ENCODE measurements around the gene MAD2L1.

The MAD2L1 gene

DNA sequence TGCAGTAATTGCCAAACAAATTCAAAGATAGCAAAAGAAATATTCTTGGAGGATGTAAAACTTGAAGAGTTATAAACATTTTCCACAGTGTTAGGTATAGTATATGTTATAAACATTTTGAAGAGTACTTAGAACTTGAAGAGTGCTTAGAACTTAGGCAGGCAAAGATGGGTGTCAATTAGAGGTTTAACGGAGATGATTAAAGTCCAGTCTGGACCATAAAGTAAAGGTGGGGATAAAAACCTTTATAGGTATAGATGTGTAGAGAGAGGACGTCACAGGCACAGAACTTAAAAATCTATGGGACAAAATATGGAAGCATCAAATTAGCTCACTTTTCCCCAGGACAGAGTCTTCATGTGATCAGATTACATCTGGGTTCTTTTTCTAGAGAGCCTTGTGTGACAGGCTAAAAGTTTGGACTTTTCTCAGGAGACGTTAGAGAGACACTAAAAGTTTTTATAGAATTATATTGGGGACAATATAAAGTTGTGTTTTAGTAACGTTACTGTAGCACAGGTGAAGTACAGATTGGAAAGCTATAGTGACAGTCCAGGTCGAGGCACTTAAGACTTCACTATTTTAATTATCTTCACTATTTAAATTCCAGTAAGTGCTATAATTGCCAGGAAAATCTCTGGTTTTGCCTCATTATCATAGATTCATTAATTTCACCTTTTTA, 13.3 kb upstream of the MAD2L1 start:
- TF ChIP-seq, protein P1, sequence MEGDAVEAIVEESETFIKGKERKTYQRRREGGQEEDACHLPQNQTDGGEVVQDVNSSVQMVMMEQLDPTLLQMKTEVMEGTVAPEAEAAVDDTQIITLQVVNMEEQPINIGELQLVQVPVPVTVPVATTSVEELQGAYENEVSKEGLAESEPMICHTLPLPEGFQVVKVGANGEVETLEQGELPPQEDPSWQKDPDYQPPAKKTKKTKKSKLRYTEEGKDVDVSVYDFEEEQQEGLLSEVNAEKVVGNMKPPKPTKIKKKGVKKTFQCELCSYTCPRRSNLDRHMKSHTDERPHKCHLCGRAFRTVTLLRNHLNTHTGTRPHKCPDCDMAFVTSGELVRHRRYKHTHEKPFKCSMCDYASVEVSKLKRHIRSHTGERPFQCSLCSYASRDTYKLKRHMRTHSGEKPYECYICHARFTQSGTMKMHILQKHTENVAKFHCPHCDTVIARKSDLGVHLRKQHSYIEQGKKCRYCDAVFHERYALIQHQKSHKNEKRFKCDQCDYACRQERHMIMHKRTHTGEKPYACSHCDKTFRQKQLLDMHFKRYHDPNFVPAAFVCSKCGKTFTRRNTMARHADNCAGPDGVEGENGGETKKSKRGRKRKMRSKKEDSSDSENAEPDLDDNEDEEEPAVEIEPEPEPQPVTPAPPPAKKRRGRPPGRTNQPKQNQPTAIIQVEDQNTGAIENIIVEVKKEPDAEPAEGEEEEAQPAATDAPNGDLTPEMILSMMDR (conservative IDR thresholded peaks at IDR 0.05; ENCODE audit: low read depth, low read length): no peak
- no peak overlapping the region for H3K4me2 ChIP-seq
- H3K27ac ChIP-seq: no peak overlapping the region
- H3K36me3 ChIP-seq (ENCODE audit: insufficient read depth): no peaks in the 10 kb centered on the region
- H3K27me3 ChIP-seq (ENCODE audit: insufficient read depth, low read depth): no peaks in the 10 kb centered on the region
- H3K9ac ChIP-seq: no peak overlapping the region
- no peaks in the 10 kb centered on the region for H3K79me2 ChIP-seq (ENCODE audit: insufficient read depth, low read depth)
- no peak overlapping the region for H2AFZ ChIP-seq (ENCODE audit: low read depth)
- no peaks in the 10 kb centered on the region for H3K4me1 ChIP-seq (ENCODE audit: low read depth, poor library complexity, severe bottlenecking)
- H3K4me3 ChIP-seq (IDR thresholded peaks at IDR 0.05; ENCODE audit: insufficient read depth, low read depth, low read length): no peak overlapping the region
- no peaks in the 10 kb centered on the region for H4K20me1 ChIP-seq (ENCODE audit: insufficient read depth)

DNA sequence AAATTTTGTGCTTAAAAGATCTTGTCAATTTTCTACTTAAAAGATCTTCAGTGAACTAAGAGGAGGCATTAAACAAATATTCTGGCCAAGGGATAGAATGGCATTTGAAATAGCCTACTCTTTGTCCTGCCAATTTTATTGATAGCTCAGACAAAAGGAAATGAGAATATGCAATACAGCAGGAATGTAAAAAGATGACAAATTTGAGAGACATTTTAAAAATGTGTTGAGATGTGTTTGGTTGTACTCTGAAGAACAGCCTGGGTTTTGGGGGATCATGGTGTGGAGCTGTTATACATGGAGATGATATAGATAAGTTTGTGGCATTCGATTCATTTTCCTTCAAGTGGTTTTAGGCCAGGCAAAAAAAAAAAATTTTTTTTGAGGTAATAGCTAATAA, 11.6 kb upstream of the MAD2L1 start:
- Histone ChIP-seq H3K4me1 (ENCODE audit: low read depth, poor library complexity, severe bottlenecking) (no peaks in the 10 kb centered on the region), H4K20me1 (ENCODE audit: insufficient read depth) (no peaks in the 10 kb centered on the region), H3K4me3 (IDR thresholded peaks at IDR 0.05; ENCODE audit: insufficient read depth, low read depth, low read length) (no peak overlapping the region), H3K27me3 (ENCODE audit: insufficient read depth, low read depth) (no peaks in the 10 kb centered on the region), H3K79me2 (ENCODE audit: insufficient read depth, low read depth) (no peaks in the 10 kb centered on the region), H3K9ac (no peak overlapping the region), H3K27ac (no peak overlapping the region), H2AFZ (ENCODE audit: low read depth) (no peak overlapping the region), H3K36me3 (ENCODE audit: insufficient read depth) (no peaks in the 10 kb centered on the region), H3K4me2 (no peak overlapping the region)
- TF ChIP-seq, protein P1 (conservative IDR thresholded peaks at IDR 0.05; ENCODE audit: low read depth, low read length): no peak

DNA sequence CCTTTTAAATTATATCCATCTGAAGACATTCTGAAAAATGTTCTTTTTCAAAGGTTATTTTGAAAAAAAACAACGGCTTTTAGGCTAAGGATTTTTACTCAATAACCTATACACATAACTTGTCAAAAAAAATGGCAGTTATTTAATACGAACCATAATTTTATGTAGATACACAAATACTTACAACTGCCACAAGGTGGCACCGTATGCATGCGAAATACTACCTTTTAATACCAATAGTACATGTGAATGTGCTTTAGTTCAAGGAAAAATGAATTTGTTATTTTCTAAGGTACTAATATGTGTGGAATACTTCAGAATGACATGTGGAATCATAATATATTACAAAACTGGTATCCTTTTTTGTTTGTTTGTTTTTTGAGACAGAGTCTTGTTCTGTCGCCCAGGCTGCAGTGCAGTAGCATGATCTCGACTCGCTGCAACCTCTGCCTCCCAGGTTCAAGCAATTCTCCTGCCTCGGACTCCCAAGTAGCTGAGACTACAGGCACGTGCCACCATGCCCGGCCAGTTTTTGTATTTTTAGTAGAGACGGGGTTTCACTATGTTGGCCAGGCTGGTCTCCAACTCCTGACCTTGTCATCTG, 4.6 kb upstream of the MAD2L1 start:
- Histone ChIP-seq H2AFZ (ENCODE audit: low read depth) (no peak overlapping the region), H3K27me3 (ENCODE audit: insufficient read depth, low read depth) (no peaks in the 10 kb centered on the region), H3K36me3 (ENCODE audit: insufficient read depth) (no peaks in the 10 kb centered on the region), H3K79me2 (ENCODE audit: insufficient read depth, low read depth) (peaks cover 10% of the 10 kb centered on the region; the same call in 1 of the 2 replicates), H3K4me3 (IDR thresholded peaks at IDR 0.05; ENCODE audit: insufficient read depth, low read depth, low read length) (no peak overlapping the region), H3K4me1 (ENCODE audit: low read depth, poor library complexity, severe bottlenecking) (peaks cover 24% of the 10 kb centered on the region), H3K4me2 (0 out of 2 replicates have a peak overlapping the region, but pooled peaks have one; percentile 2), H3K9ac (no peak overlapping the region), H4K20me1 (ENCODE audit: insufficient read depth) (no peaks in the 10 kb centered on the region), H3K27ac (no peak overlapping the region)
- TF ChIP-seq, protein P1 (conservative IDR thresholded peaks at IDR 0.05; ENCODE audit: low read depth, low read length): peak; percentile 75

DNA sequence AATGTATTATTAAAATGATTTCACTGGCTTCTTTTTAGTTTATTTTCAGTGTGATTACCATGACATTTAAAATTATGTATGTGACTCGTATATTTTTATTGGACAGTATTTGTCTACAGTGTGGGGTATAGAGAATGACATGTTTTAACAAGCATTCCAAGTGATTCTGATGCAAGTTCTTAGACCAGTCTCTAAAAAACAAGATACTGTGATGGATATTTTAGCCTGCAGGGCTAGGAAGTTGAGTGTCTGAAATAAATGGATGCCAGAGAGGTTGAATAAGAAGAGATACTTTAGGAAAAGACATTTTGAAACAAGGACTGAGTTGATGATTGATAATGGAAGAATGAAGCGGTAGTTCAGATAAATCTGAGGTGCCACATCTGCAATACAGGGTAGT, 3.5 kb upstream of the MAD2L1 start:
- Histone ChIP-seq H3K4me2 (no peak overlapping the region), H3K36me3 (ENCODE audit: insufficient read depth) (no peaks in the 10 kb centered on the region)

More for the DNA sequence above, 3.5 kb upstream of the MAD2L1 start:
- Histone ChIP-seq H3K4me3 (IDR thresholded peaks at IDR 0.05; ENCODE audit: insufficient read depth, low read depth, low read length) (no peak overlapping the region), H3K27me3 (ENCODE audit: insufficient read depth, low read depth) (no peaks in the 10 kb centered on the region), H3K27ac (no peak overlapping the region), H2AFZ (ENCODE audit: low read depth) (no peak overlapping the region), H3K79me2 (ENCODE audit: insufficient read depth, low read depth) (peaks cover 21% of the 10 kb centered on the region), H3K9ac (no peak overlapping the region), H3K4me1 (ENCODE audit: low read depth, poor library complexity, severe bottlenecking) (peaks cover 28% of the 10 kb centered on the region), H4K20me1 (ENCODE audit: insufficient read depth) (no peaks in the 10 kb centered on the region)
- TF ChIP-seq, protein P1 (conservative IDR thresholded peaks at IDR 0.05; ENCODE audit: low read depth, low read length): no peak
